ENCODE measurements around the gene NELFB. TPM values are rescaled to one million over a fixed set of nuclear protein-coding genes. Genes with fewer than 3 reads are reported as not detected.

Gene NELFB
- total RNA-seq, 1 donor = 43.7 TPM

DNA sequence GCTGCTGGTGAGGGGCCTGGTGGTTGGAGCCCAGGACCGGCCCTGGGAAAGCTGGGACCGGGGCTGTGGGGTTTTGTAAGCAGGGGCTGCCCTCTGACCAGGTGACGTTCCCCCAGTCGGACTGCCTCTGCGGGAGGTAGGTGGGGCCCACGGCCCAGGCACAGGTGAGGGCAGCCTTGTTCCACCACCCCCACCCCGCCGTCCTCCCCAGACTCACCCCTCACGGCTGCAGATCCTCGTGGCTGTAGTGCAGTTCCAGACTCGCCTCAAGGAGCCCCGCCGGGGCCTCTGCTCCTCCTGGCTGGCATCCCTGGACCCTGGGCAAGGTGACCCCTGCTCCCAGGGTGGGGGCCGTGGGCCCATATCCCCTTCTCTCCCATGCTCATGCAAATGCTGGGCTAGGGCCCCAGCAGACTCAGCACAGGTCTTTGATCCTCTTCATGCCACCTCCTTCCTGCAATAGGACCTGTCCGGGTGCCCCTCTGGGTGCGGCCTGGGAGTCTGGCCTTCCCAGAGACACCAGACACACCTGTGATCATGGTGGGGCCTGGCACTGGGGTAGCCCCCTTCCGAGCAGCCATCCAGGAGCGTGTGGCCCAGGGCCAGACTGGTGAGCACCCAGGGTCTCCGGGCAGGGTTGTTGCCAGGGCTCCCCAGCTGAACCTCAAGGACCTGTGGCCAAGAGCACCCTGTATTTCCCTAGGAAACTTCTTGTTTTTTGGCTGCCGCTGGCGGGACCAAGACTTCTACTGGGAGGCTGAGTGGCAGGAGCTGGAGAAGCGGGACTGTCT is 39.7 kb upstream of the NELFB start:
- DNase-seq (ENCODE audit: low read depth) = no peak
- no peak overlapping the region for H3K4me3 ChIP-seq (ENCODE audit: low read depth, low read length)
- TF ChIP-seq, protein P1, sequence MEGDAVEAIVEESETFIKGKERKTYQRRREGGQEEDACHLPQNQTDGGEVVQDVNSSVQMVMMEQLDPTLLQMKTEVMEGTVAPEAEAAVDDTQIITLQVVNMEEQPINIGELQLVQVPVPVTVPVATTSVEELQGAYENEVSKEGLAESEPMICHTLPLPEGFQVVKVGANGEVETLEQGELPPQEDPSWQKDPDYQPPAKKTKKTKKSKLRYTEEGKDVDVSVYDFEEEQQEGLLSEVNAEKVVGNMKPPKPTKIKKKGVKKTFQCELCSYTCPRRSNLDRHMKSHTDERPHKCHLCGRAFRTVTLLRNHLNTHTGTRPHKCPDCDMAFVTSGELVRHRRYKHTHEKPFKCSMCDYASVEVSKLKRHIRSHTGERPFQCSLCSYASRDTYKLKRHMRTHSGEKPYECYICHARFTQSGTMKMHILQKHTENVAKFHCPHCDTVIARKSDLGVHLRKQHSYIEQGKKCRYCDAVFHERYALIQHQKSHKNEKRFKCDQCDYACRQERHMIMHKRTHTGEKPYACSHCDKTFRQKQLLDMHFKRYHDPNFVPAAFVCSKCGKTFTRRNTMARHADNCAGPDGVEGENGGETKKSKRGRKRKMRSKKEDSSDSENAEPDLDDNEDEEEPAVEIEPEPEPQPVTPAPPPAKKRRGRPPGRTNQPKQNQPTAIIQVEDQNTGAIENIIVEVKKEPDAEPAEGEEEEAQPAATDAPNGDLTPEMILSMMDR (IDR thresholded peaks at IDR 0.05; ENCODE audit: insufficient read depth, low read length) = no peak

DNA sequence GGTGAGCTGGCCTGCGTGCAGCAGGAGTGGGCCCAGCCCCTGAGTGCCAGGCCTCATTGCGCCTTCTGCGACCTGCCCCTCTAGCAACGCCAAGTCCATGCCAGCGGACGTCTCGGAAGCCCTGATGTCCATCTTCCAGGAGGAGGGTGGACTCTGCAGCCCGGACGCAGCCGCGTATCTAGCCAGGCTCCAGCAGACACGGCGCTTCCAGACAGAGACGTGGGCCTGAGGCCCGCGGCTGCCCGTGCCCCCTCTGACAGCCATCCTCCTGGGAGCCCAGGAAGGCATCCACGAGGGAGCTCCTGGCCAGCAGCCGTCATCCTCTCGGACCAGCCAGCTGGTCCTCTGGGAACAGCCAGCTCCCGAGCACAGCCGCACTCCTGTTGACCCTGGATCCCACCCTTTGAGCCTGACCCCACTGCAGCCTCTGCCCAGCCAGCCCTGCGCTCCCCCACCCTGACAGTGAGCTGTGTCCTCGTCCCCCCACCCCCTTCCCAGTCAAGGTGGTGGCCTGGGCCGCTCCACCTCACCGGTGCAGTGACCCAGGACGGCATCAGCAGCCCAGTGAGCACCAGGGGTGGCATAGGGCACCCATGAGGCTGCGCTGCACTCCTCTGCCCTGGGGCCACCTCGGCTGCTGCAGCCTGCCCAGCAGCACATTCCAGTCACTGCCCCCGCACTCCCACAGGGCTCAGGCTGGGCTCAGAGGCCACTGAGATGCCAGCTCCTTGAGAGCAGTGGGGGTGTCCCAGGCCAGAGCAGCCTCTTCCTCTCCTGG is 38.8 kb upstream of the NELFB start:
- TF ChIP-seq, protein P1 (IDR thresholded peaks at IDR 0.05; ENCODE audit: insufficient read depth, low read length) = no peak
- no peak for DNase-seq (ENCODE audit: low read depth)

DNA sequence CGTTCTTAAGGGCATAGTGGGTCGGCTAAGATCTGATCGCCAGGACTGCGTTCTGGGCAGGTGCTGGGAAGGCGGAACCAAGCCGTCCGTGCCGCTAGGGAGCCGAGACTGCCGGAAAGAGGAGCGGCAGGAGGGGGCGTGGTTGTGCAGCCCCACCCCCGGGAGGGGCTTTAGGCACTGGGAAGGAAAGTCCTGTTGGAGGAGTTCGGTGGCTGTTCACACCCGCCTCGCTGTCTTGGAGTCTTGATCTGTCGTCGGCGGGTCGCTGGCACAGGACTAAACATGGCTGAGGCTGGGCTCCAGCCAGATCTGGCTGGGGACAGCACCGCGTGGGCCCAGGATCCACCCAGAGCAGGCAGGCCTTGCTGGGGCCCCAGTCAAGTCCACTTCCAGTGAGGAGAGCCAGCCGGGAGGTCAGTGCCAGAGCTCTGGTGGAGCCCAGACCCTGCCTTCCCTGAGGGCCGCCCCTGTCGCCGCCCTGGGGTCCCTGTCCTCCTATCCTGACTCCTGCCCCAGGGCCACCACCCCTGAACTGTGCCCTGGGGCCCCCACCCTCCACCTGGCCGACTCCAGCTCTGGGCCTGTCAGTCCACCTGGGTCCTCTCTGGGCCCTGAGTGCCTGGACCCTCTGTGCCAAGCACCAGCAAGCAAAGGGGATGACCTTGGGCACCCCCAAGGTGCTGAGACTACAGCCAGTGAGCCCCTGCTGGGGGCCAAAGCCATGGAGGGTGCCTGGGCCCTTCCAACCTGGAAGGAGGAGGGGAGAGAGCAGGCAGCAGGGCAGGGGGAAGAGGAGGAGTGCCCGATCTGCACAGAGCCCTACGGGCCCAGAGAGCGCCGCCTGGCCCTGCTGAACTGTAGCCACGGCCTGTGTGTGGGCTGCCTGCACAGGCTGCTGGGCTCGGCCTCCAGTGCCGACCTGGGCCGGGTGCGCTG is 37.6 kb upstream of the NELFB start:
- peak overlapping the region; percentile 28 for H3K4me3 ChIP-seq (ENCODE audit: low read depth, low read length)
- TF ChIP-seq, protein P1 (IDR thresholded peaks at IDR 0.05; ENCODE audit: insufficient read depth, low read length) = no peak
- peak; percentile 24 for DNase-seq (ENCODE audit: low read depth)

More for the DNA sequence above, 38.8 kb upstream of the NELFB start:
- no peak overlapping the region for H3K4me3 ChIP-seq (ENCODE audit: low read depth, low read length)

DNA sequence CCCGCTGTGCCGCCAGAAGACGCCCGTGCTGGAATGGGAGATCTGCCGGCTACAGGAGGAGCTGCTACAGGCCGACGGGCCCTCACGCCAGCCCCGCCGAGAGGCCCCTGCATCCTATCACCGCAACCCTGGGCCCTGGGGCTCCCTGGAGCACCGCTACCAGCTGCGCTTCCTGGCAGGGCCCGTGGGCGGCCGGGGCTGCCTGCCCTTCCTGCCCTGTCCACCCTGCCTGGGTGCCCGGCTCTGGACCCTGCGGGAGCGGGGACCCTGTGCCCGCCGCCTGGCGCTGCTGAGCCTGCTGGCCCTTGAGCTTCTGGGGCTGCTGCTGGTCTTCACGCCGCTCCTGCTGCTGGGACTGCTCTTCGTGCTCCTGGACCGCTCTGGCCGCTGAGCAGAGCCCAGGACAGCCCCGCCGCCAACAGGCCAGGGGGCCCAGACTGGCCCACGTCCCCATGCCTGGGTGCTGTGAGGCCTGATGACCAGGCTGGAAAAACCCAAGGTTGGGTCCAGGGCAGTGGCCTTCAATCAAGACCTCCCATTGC is 36.8 kb upstream of the NELFB start:
- TF ChIP-seq, protein P1 (IDR thresholded peaks at IDR 0.05; ENCODE audit: insufficient read depth, low read length) = no peak
- H3K4me3 ChIP-seq (ENCODE audit: low read depth, low read length) = no peak overlapping the region
- no peak for DNase-seq (ENCODE audit: low read depth)

DNA sequence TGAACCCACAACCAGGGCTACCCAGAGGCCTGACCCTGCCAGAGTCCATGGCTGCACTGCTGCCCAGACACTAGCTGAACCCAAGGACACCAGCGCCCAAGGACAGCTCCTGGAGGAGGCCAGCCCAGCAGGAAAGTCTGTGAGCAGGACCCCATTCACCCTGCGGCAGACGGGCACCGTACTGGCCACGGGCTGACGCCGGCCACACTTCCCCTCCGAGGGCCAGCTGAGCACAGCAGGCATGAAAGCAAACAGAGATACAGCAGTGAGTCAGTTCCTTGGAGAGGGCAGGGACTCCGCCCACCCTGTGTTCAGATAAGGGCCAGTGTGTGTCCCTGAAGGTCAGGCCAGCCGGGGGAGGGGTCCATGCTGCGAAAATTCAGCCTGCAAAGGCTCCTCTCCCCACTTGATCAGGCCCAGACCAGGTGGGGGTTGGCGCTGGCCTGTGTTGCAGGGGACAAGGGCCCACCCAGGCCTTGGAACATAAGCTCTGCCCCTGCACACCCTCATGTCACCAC is 36.3 kb upstream of the NELFB start:
- H3K4me3 ChIP-seq (ENCODE audit: low read depth, low read length) = no peak overlapping the region
- DNase-seq (ENCODE audit: low read depth) = peak; percentile 55
- TF ChIP-seq, protein P1 (IDR thresholded peaks at IDR 0.05; ENCODE audit: insufficient read depth, low read length) = no peak
